WERI-Rb-1 (cell line): ENCODE data around the gene PTPRN2.

Experiments used
- DNase-seq: peaks from one replicate; pipeline ENCODE4 v3.0.0-alpha.2; 2020
- H3K27ac ChIP-seq: fragments of 250-450 bp; sonication (Bioruptor Pico); 2 replicates; pipeline ENCODE4 v1.5.1; 2020; ENCODE audit warnings: mild to moderate bottlenecking, moderate library complexity
- H3K27me3 ChIP-seq: fragments of 250-450 bp; sonication (Bioruptor Pico); 2 replicates; pipeline ENCODE4 v1.5.1; 2021; ENCODE audit warnings: mild to moderate bottlenecking, low read depth, moderate library complexity; ENCODE audit not compliant: insufficient read depth, severe bottlenecking
- H3K36me3 ChIP-seq: fragments of 250-450 bp; sonication (Bioruptor Pico); 2 replicates; pipeline ENCODE4 v1.5.1; 2020; ENCODE audit warnings: mild to moderate bottlenecking, moderate library complexity
- H3K4me3 ChIP-seq: 2 replicates; pipeline ENCODE4 v1.5.1; 2011; ENCODE audit warnings: low read depth, mild to moderate bottlenecking, control low read depth, low read length
- H3K9me3 ChIP-seq: fragments of 250-450 bp; sonication (Bioruptor Pico); 2 replicates; pipeline ENCODE4 v1.5.1; 2021; ENCODE audit warnings: mild to moderate bottlenecking, moderate library complexity; ENCODE audit not compliant: severe bottlenecking
- TF ChIP-seq, protein P1 (sequence below): IDR thresholded peaks from 2 replicates; pipeline ENCODE4 v1.5.1; 2011; ENCODE audit warnings: low read depth, mild to moderate bottlenecking, control low read depth, inconsistent platforms, low read length

PTPRN2 gene

GRCh38 chr7:158452331-158452730, 135.3 kb downstream of the PTPRN2 start:
- Histone ChIP-seq H3K9me3 (peaks cover 3% of the 10 kb centered on the region), H3K4me3 (no peak overlapping the region), H3K27ac (no peak overlapping the region), H3K36me3 (no peaks in the 10 kb centered on the region), H3K27me3 (no peaks in the 10 kb centered on the region)
- no peak for DNase-seq
- TF ChIP-seq, protein P1, sequence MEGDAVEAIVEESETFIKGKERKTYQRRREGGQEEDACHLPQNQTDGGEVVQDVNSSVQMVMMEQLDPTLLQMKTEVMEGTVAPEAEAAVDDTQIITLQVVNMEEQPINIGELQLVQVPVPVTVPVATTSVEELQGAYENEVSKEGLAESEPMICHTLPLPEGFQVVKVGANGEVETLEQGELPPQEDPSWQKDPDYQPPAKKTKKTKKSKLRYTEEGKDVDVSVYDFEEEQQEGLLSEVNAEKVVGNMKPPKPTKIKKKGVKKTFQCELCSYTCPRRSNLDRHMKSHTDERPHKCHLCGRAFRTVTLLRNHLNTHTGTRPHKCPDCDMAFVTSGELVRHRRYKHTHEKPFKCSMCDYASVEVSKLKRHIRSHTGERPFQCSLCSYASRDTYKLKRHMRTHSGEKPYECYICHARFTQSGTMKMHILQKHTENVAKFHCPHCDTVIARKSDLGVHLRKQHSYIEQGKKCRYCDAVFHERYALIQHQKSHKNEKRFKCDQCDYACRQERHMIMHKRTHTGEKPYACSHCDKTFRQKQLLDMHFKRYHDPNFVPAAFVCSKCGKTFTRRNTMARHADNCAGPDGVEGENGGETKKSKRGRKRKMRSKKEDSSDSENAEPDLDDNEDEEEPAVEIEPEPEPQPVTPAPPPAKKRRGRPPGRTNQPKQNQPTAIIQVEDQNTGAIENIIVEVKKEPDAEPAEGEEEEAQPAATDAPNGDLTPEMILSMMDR, result no peak

GRCh38 chr7:158450476-158451124, 137.0 kb downstream of the PTPRN2 start:
- TF ChIP-seq, protein P1, result no peak
- Histone ChIP-seq H3K4me3 (no peak overlapping the region), H3K27ac (no peak overlapping the region), H3K9me3 (no peaks in the 10 kb centered on the region), H3K27me3 (no peaks in the 10 kb centered on the region), H3K36me3 (no peaks in the 10 kb centered on the region)
- DNase-seq, result no peak

DNA sequence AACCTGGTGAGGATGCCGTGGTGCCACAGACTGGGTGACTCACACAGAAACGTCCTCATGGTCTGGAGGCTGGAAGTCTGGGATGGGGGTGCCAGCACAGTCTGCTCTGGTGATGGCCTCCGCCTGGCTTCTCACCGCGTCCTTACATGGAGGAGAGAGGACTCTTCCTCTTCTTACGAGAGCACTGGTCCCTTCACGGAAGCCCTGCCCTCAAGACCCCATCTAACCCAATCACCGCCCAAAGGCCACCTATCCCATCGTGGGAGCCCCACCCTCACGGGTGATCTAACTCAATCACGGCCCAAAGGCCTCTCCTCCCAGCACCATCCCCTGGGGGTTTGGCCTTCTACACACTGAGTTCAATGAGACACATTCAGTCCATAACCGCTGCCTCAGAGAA, 137.7 kb downstream of the PTPRN2 start:
- no peaks in the 10 kb centered on the region for H3K27me3 ChIP-seq
- H3K36me3 ChIP-seq, result no peaks in the 10 kb centered on the region
- H3K27ac ChIP-seq, result no peak overlapping the region
- H3K9me3 ChIP-seq, result no peaks in the 10 kb centered on the region
- TF ChIP-seq, protein P1, result no peak
- DNase-seq, result no peak
- no peak overlapping the region for H3K4me3 ChIP-seq

GRCh38 chr7:158449266-158449665, 138.4 kb downstream of the PTPRN2 start:
- no peaks in the 10 kb centered on the region for H3K9me3 ChIP-seq
- DNase-seq, result no peak
- H3K27ac ChIP-seq, result no peak overlapping the region
- H3K36me3 ChIP-seq, result no peaks in the 10 kb centered on the region
- TF ChIP-seq, protein P1, result no peak
- H3K27me3 ChIP-seq, result no peaks in the 10 kb centered on the region
- H3K4me3 ChIP-seq, result no peak overlapping the region

- no peaks in the 10 kb centered on the region for H3K27me3 ChIP-seq
Observed at GRCh38 chr7:158448430-158449100, 139.1 kb downstream of the PTPRN2 start.

More at GRCh38 chr7:158448430-158449100, 139.1 kb downstream of the PTPRN2 start:
- TF ChIP-seq, protein P1, result no peak
- H3K9me3 ChIP-seq, result no peaks in the 10 kb centered on the region
- no peak for DNase-seq
- no peak overlapping the region for H3K27ac ChIP-seq
- no peaks in the 10 kb centered on the region for H3K36me3 ChIP-seq
- no peak overlapping the region for H3K4me3 ChIP-seq
